Neural crest cell (in vitro differentiated cells): Measurements from ENCODE around the gene ZNF771. TPM values are rescaled to one million over a fixed set of nuclear protein-coding genes. Genes with fewer than 3 reads are reported as not detected.
A peak's percentile ranks its signal among the peaks of the same experiment; 100 is the strongest.

Source experiments
- DNase-seq: peaks from one replicate; pipeline ENCODE4 v3.0.0; 2021; ENCODE audit warnings: low read depth, mixed read lengths, low spot score
- H3K27ac Mint-ChIP-seq: one replicate; pipeline ENCODE4 v1.8.0; 2021; ENCODE audit warnings: mild to moderate bottlenecking, mixed read lengths; ENCODE audit not compliant: unreplicated experiment
- H3K27me3 Mint-ChIP-seq: 2 replicates; pipeline ENCODE4 v1.8.0; 2021; ENCODE audit warnings: low read depth, mild to moderate bottlenecking, mixed read lengths
- H3K36me3 Mint-ChIP-seq: 2 replicates; pipeline ENCODE4 v1.8.0; 2021; ENCODE audit warnings: low read depth, mild to moderate bottlenecking, mixed read lengths
- H3K4me1 Mint-ChIP-seq: 2 replicates; pipeline ENCODE4 v1.8.0; 2021; ENCODE audit warnings: mixed read lengths
- H3K4me3 Mint-ChIP-seq: one replicate; pipeline ENCODE4 v1.8.0; 2021; ENCODE audit warnings: mild to moderate bottlenecking, mixed read lengths
- H3K9me3 Mint-ChIP-seq: 2 replicates; pipeline ENCODE4 v1.8.0; 2021; ENCODE audit warnings: mixed read lengths
- CTCF ChIP-seq: fragments of 200-600 bp; sonication (generic); conservative IDR thresholded peaks from 2 replicates; pipeline ENCODE4 v1.5.0; 2021; ENCODE audit warnings: antibody characterized with exemption, mild to moderate bottlenecking
- total RNA-seq: library from RNA; stranded (reverse); gene quantifications from 2 replicates; pipeline ENCODE4 v1.2.1, GENCODE V29; 2021

The ZNF771 gene
- total RNA-seq, 1 donor from 2014 or later, result 18.9 TPM

- TF ChIP-seq CTCF, result no peak
- no peaks in the 10 kb centered on the region for H3K36me3 Mint-ChIP-seq
- no peaks in the 10 kb centered on the region for H3K27me3 Mint-ChIP-seq
- no peaks in the 10 kb centered on the region for H3K9me3 Mint-ChIP-seq
- H3K4me1 Mint-ChIP-seq, result peaks cover 42% of the 10 kb centered on the region
- peak overlapping the region; percentile 89 for H3K4me3 Mint-ChIP-seq
- peak overlapping the region; percentile 89 for H3K27ac Mint-ChIP-seq
- DNase-seq, result no peak
Observed at GRCh38 chr16:30372038-30372712, 35.2 kb upstream of the ZNF771 start.

- peaks cover 42% of the 10 kb centered on the region for H3K4me1 Mint-ChIP-seq
- TF ChIP-seq CTCF, result no peak
- no peaks in the 10 kb centered on the region for H3K9me3 Mint-ChIP-seq
- no peaks in the 10 kb centered on the region for H3K36me3 Mint-ChIP-seq
- peak overlapping the region; percentile 14 for H3K4me3 Mint-ChIP-seq
- H3K27me3 Mint-ChIP-seq, result no peaks in the 10 kb centered on the region
- DNase-seq, result no peak
- H3K27ac Mint-ChIP-seq, result no peak overlapping the region
Observed at GRCh38 chr16:30372725-30373124, 34.7 kb upstream of the ZNF771 start.

- Mint-ChIP-seq H3K27ac (peak within 1 kb of the TSS; percentile 51), H3K4me1 (peaks cover 35% of the 10 kb centered on the region), H3K4me3 (peak within 1 kb of the TSS; percentile 68), H3K36me3 (no peaks in the 10 kb centered on the region), H3K27me3 (no peaks in the 10 kb centered on the region), H3K9me3 (no peaks in the 10 kb centered on the region)
- DNase-seq, result no peak
- TF ChIP-seq CTCF, result no peak
Observed at GRCh38 chr16:30374538-30374937, 32.9 kb upstream of the ZNF771 start, which contains the start of gene MYL11. Gene MYL11 (plus strand): TSS chr16:30374802. CDS start chr16:30374858, 56 bp downstream.

- Mint-ChIP-seq H3K4me1 (peaks cover 45% of the 10 kb centered on the region), H3K36me3 (peaks cover 3% of the 10 kb centered on the region), H3K9me3 (no peaks in the 10 kb centered on the region), H3K27me3 (no peaks in the 10 kb centered on the region), H3K27ac (no peak overlapping the region), H3K4me3 (peak overlapping the region; percentile 68)
- no peak for TF ChIP-seq CTCF
- DNase-seq, result no peak
Observed at GRCh38 chr16:30375864-30376263, 31.5 kb upstream of the ZNF771 start.

- H3K9me3 Mint-ChIP-seq, result no peaks in the 10 kb centered on the region
- no peak overlapping the region for H3K27ac Mint-ChIP-seq
- no peak for TF ChIP-seq CTCF
- H3K4me1 Mint-ChIP-seq, result peaks cover 45% of the 10 kb centered on the region
- no peak for DNase-seq
- H3K36me3 Mint-ChIP-seq, result peaks cover 3% of the 10 kb centered on the region
- H3K4me3 Mint-ChIP-seq, result no peak overlapping the region
- H3K27me3 Mint-ChIP-seq, result no peaks in the 10 kb centered on the region
Observed at GRCh38 chr16:30376461-30376902, 30.9 kb upstream of the ZNF771 start.
